ENCODE data around the gene LGALS14. TPM values are rescaled to one million over a fixed set of nuclear protein-coding genes. Genes with fewer than 3 reads are reported as not detected.

LGALS14 gene
- total RNA-seq, 1 experiment from 2014 or later, result not detected

DNA sequence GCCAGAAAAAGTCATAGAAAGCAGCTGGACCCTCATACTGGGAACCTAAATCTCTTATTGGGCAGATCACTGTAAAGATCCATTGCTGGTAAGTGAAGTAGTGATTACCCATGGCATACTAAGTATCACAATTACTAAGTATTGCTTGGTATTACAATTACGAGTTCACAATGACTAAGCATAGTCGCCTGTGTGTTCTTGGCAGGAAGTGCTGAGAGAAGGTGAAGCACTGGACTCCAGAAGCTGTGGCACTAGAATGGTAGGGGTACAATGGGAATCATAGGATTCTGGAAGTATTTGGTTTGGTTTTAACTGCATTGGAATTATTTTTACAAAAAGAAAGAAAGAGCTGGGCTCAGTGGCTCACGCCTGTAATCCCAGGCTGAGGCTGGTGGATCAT lies 28.3 kb upstream of the LGALS14 start:
- Histone ChIP-seq H3K36me3 (ENCODE audit: low read depth) (no peaks in the 10 kb centered on the region), H3K79me2 (ENCODE audit: low read depth) (no peaks in the 10 kb centered on the region), H3K27me3 (ENCODE audit: insufficient read depth, low read depth) (peaks cover 32% of the 10 kb centered on the region), H3K27ac (no peak overlapping the region), H3K4me1 (replicated peaks; ENCODE audit: insufficient read depth) (no peaks in the 10 kb centered on the region), H3K4me2 (no peak overlapping the region), H3F3A (ENCODE audit: insufficient read depth, low read depth) (no peaks in the 10 kb centered on the region), H3K4me3 (no peak overlapping the region), H2AFZ (no peak overlapping the region), H3K9me2 (ENCODE audit: insufficient read depth) (no peaks in the 10 kb centered on the region), H4K20me1 (ENCODE audit: insufficient read depth) (no peaks in the 10 kb centered on the region), H3K9me3 (ENCODE audit: insufficient read depth, low read depth) (no peaks in the 10 kb centered on the region)
- BruUV-seq (replicated peaks), result no TSS peak
- TF ChIP-seq, protein P1, sequence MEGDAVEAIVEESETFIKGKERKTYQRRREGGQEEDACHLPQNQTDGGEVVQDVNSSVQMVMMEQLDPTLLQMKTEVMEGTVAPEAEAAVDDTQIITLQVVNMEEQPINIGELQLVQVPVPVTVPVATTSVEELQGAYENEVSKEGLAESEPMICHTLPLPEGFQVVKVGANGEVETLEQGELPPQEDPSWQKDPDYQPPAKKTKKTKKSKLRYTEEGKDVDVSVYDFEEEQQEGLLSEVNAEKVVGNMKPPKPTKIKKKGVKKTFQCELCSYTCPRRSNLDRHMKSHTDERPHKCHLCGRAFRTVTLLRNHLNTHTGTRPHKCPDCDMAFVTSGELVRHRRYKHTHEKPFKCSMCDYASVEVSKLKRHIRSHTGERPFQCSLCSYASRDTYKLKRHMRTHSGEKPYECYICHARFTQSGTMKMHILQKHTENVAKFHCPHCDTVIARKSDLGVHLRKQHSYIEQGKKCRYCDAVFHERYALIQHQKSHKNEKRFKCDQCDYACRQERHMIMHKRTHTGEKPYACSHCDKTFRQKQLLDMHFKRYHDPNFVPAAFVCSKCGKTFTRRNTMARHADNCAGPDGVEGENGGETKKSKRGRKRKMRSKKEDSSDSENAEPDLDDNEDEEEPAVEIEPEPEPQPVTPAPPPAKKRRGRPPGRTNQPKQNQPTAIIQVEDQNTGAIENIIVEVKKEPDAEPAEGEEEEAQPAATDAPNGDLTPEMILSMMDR (conservative IDR thresholded peaks at IDR 0.05), result no peak
- TF ChIP-seq EZH2 (IDR thresholded peaks at IDR 0.05; ENCODE audit: low read depth), result no peak
- intact Hi-C loops (cut with micrococcal nuclease; ENCODE audit: unreplicated experiment), result no loop called here
- ChIA-PET CTCF (interaction anchor here (0.8 kb wide), 1 partner anchor 89 kb away, joined by 3 read pairs; no protein-coding TSS in a partner anchor), POLR2A (ENCODE audit: unreplicated experiment) (interaction anchor here (0.5 kb wide), 1 partner anchor 147 kb away, joined by 3 read pairs; no protein-coding TSS in a partner anchor)
- DNase-seq, result no peak

DNA sequence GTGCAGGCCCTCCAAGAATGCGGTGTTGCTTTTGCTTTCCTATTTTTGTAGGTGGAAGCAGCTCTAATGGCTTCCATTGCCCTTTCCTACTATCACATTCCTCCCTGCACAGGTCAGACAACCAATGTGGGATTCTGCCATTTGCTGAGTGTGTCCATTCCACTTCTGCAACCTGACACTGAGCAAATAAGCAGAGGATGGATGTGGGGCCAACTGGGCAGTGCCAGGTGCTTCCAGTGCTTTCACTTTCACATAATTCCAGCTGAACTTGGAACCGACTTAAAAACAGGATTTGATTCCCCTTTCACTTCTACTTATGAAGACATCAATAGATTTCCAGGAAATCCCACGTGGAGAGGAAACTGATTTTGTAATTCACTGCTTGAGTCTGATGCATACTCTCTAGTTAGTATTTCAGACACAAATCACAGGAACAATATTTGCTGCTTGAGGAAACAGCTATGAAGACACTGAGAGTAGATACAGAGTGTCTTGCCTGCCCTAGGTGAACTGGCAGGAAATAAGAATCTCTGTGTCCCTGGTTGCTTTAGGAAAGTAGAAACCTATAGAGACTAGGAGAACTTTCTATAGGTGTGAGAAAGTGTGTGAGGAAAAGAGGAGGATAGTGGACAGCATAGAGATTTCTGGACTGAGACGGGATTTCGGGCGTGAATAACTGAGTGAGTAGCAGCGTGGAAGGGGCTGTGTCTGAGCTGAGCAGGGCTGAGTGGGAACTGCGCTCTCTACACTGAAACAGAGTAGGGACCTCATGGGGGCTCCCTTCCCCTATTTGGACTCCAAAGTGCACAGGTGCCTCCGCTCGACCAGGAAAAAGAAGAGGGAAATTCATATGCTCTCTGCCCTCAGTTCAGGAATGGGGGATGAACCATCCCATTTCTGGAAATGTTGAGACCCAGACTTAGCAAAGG lies 26.1 kb upstream of the LGALS14 start:
- intact Hi-C loops (cut with micrococcal nuclease; ENCODE audit: unreplicated experiment), result loop anchor here (1.0 kb wide), 3 partner anchors 14 to 120 kb away; no protein-coding TSS in a partner anchor
- no peaks in the 10 kb centered on the region for H3K4me1 ChIP-seq (replicated peaks; ENCODE audit: insufficient read depth)
- no peaks in the 10 kb centered on the region for H3K79me2 ChIP-seq (ENCODE audit: low read depth)
- TF ChIP-seq EZH2 (IDR thresholded peaks at IDR 0.05; ENCODE audit: low read depth), result no peak
- TF ChIP-seq, protein P1 (conservative IDR thresholded peaks at IDR 0.05), result no peak
- BruUV-seq (replicated peaks), result no TSS peak
- peak overlapping the region; percentile 33; the same call in 1 of the 2 replicates for H3K4me3 ChIP-seq
- H3K9me2 ChIP-seq (ENCODE audit: insufficient read depth), result no peaks in the 10 kb centered on the region
- H4K20me1 ChIP-seq (ENCODE audit: insufficient read depth), result no peaks in the 10 kb centered on the region
- no peaks in the 10 kb centered on the region for H3K9me3 ChIP-seq (ENCODE audit: insufficient read depth, low read depth)
- no peak overlapping the region for H2AFZ ChIP-seq
- no peak overlapping the region for H3K27ac ChIP-seq
- ChIA-PET POLR2A (ENCODE audit: unreplicated experiment) (no interaction called here), CTCF (interaction anchor here (0.6 kb wide), 1 partner anchor 1771 kb away, joined by 3 read pairs; no protein-coding TSS in a partner anchor)
- peak overlapping the region; percentile 56 for H3K4me2 ChIP-seq
- H3K36me3 ChIP-seq (ENCODE audit: low read depth), result no peaks in the 10 kb centered on the region
- H3K27me3 ChIP-seq (ENCODE audit: insufficient read depth, low read depth), result peaks cover 40% of the 10 kb centered on the region
- DNase-seq, result peak; percentile 58 to 65
- H3F3A ChIP-seq (ENCODE audit: insufficient read depth, low read depth), result no peaks in the 10 kb centered on the region

DNA sequence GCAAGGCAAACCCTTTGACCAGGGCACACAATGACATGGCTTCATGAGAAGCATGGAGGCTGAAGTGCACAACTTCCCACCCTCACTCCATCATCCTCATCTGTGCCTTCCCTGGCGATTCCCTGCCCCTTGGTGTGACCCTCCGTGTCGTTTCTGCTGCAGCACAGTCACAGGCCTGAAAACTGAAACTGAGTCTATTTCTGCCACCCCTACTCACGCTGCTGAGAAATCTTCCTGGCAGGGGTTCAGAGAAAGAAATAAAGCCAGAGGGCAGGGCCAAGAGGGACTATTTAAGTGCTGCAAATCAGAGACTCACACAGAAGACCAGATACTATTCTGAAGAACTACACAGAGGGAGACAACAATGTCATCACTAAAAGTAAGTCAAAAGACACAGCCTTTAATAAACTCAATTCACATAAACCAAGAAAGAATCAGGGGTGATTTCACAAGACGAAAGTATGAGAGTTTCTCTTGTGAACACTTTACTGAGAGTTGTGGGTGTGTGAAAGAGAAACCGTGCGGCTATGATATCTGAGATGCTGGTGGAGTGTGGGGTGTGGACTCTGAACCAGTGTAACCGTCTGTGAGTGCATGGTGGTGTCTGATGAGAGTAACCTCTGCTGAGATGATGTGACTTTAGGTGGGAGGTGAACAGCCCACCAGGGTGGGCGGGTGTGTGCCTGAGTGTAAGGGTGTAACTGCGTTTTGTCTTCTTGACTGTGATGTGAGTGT lies 25.1 kb upstream of the LGALS14 start:
- Histone ChIP-seq H3K4me1 (replicated peaks; ENCODE audit: insufficient read depth) (no peaks in the 10 kb centered on the region), H3K4me2 (no peak overlapping the region), H3K9me2 (ENCODE audit: insufficient read depth) (no peaks in the 10 kb centered on the region), H3K36me3 (ENCODE audit: low read depth) (no peaks in the 10 kb centered on the region), H3K27me3 (ENCODE audit: insufficient read depth, low read depth) (peaks cover 50% of the 10 kb centered on the region), H3K9me3 (ENCODE audit: insufficient read depth, low read depth) (no peaks in the 10 kb centered on the region), H3K27ac (no peak overlapping the region), H3K4me3 (no peak overlapping the region), H3K79me2 (ENCODE audit: low read depth) (no peaks in the 10 kb centered on the region), H4K20me1 (ENCODE audit: insufficient read depth) (no peaks in the 10 kb centered on the region), H3F3A (ENCODE audit: insufficient read depth, low read depth) (no peaks in the 10 kb centered on the region), H2AFZ (no peak overlapping the region)
- ChIA-PET POLR2A (ENCODE audit: unreplicated experiment) (no interaction called here), CTCF (no interaction called here)
- no TSS peak for BruUV-seq (replicated peaks)
- intact Hi-C loops (cut with micrococcal nuclease; ENCODE audit: unreplicated experiment), result no loop called here
- no peak for DNase-seq
- no peak for TF ChIP-seq EZH2 (IDR thresholded peaks at IDR 0.05; ENCODE audit: low read depth)
- TF ChIP-seq, protein P1 (conservative IDR thresholded peaks at IDR 0.05), result no peak

Measured in PC-9 (cell line).